HepG2 (cell line): ENCODE results near the gene HLF. TPM values are rescaled to one million over a fixed set of nuclear protein-coding genes. Genes with fewer than 3 reads are reported as not detected.
A peak's percentile ranks its signal among the peaks of the same experiment; 100 is the strongest.

Experiments used
- ATM ChIP-seq: fragments of 450-650 bp; IDR thresholded peaks from 2 replicates; pipeline ENCODE4 v1.7.1; 2017; ENCODE audit warnings: mild to moderate bottlenecking, borderline replicate concordance
- CEBPB ChIP-seq: IDR thresholded peaks from 2 replicates; pipeline ENCODE4 v1.6.1; 2011; ENCODE audit warnings: low read depth, low read length, improper control_type of control experiment, borderline replicate concordance
- HNRNPL ChIP-seq: fragments of 200-400 bp; formaldehyde crosslinking; IDR thresholded peaks from 2 replicates; pipeline ENCODE4 v1.6.1; 2017; ENCODE audit warnings: mild to moderate bottlenecking, low read depth, low read length
- KAT2B ChIP-seq: fragments of 150-350 bp; IDR thresholded peaks from 2 replicates; pipeline ENCODE4 v1.6.1; 2014; ENCODE audit warnings: low read depth, low read length, borderline replicate concordance
- MED1 ChIP-seq: sonication (generic); formaldehyde crosslinking; IDR thresholded peaks from 2 replicates; pipeline ENCODE4 v1.4.0; 2020; ENCODE audit warnings: missing genetic modification reagents
- NFIB ChIP-seq: sonication (generic); formaldehyde crosslinking; IDR thresholded peaks from 2 replicates; pipeline ENCODE4 v1.9.0; 2021; ENCODE audit warnings: missing genetic modification reagents, mild to moderate bottlenecking, borderline replicate concordance
- SRSF1 ChIP-seq: fragments of 200-400 bp; formaldehyde crosslinking; optimal IDR thresholded peaks from 2 replicates; pipeline ENCODE3; 2017; ENCODE audit warnings: mild to moderate bottlenecking, low read depth, low read length, moderate library complexity
- TARDBP ChIP-seq: sonication (generic); formaldehyde crosslinking; IDR thresholded peaks from 2 replicates; pipeline ENCODE4 v1.8.0; 2022; ENCODE audit warnings: mild to moderate bottlenecking, missing genetic modification reagents
- ZIK1 ChIP-seq: sonication (generic); formaldehyde crosslinking; IDR thresholded peaks from 2 replicates; pipeline ENCODE4 v1.5.0; 2020; ENCODE audit warnings: mild to moderate bottlenecking, low read depth, missing genetic modification reagents, borderline replicate concordance
- ZMYM3 ChIP-seq: sonication (generic); formaldehyde crosslinking; IDR thresholded peaks from 2 replicates; pipeline ENCODE4 v1.5.1; 2020; ENCODE audit warnings: mild to moderate bottlenecking, missing genetic modification reagents
- ZNF607 ChIP-seq: sonication (generic); formaldehyde crosslinking; IDR thresholded peaks from 2 replicates; pipeline ENCODE4 v1.5.1; 2020; ENCODE audit warnings: missing genetic modification reagents, mild to moderate bottlenecking, borderline replicate concordance
- polyA plus RNA-seq, 8 experiments: library from polyadenylated mRNA; depleted of rRNA in 3 of 8; stranded (reverse) in 7 of 8; unstranded in 1 of 8; fragments of >200 nt; fragmentation: Illumina TruSeq in 4 of 8; extraction: Trizol in 4 of 8; gene quantifications; 2 replicates each; pipeline versions ENCODE4 v1.2.1 to v1.2.3, GENCODE V29; 2011 to 2016; ENCODE audit warnings: low read depth in 4 of 8, missing spikeins in 1 of 8, mixed read lengths in 1 of 8; ENCODE audit not compliant: insufficient read depth in 1 of 8
- total RNA-seq, 5 experiments: library from RNA; depleted of rRNA; stranded (reverse); fragments of >200 nt; fragmentation: Illumina TruSeq; extraction: Trizol; gene quantifications; 2 replicates each; pipeline ENCODE4 v1.2.3, GENCODE V29; 2016; ENCODE audit warnings: low read depth in 1 of 5
- TF ChIP-seq, protein P1 (sequence below), 2 experiments: fragments of 450-650 bp in 1 of 2; sonication (generic) in 1 of 2; formaldehyde crosslinking in 1 of 2; IDR thresholded peaks; 2 replicates each; pipeline versions ENCODE4 v1.6.1 to v1.8.0; 2016 to 2022; ENCODE audit warnings: antibody characterized with exemption in 1 of 2, mild to moderate bottlenecking in 1 of 2, missing genetic modification reagents in 1 of 2
- TF ChIP-seq, protein P2 (sequence below): sonication (generic); formaldehyde crosslinking; IDR thresholded peaks from 2 replicates; pipeline ENCODE4 v1.5.0; 2020; ENCODE audit warnings: mild to moderate bottlenecking, missing genetic modification reagents
- TF ChIP-seq, protein P3 (sequence below): sonication (generic); formaldehyde crosslinking; IDR thresholded peaks from 2 replicates; pipeline ENCODE4 v1.4.0; 2020; ENCODE audit warnings: mild to moderate bottlenecking, missing genetic modification reagents

HLF gene
- total and polyA plus RNA-seq, 2 of the 13 experiments (the other 11 are each of a cell fraction or from before 2014, with no cell fraction given) = 202 to 346 TPM

DNA sequence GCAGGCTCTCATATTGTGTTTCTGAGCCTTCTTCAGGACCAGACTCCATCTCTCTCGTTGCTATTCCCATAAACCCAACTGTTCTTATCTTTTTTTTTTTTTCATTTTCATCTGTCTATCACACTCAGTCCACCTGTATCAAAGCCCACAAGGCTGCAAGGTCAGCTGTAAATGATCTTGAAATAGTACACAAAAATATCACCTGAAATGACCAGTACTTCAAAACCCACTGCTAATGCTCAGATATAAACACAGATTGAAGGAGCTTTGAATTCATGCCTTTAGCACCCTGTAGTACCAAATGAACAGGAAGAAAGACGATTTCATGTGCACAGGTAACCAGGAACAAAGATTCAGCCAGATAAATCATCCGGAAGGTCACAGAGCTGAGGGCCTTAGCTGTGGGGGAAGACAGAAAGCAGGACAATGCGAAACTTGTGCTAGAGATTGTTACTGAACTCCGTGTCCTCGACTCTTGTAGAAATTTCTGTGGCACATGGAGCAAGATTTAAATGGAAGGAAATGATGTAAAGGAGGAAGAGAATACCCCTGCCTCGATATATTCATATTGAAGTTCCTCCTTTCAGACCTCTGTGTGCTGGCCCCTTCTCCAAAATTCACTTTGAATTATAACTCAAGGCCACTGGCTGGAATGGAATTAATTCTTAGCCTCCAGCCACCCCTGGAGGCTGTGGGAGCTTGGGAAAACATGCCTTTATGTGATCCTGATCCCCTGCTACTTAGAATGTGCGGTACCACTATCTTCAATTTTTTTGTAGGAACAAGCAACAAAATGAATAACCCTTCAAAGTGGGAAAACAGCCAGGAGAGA, 4.1 kb downstream of the HLF start (continued):
- TF ChIP-seq, protein P1, sequence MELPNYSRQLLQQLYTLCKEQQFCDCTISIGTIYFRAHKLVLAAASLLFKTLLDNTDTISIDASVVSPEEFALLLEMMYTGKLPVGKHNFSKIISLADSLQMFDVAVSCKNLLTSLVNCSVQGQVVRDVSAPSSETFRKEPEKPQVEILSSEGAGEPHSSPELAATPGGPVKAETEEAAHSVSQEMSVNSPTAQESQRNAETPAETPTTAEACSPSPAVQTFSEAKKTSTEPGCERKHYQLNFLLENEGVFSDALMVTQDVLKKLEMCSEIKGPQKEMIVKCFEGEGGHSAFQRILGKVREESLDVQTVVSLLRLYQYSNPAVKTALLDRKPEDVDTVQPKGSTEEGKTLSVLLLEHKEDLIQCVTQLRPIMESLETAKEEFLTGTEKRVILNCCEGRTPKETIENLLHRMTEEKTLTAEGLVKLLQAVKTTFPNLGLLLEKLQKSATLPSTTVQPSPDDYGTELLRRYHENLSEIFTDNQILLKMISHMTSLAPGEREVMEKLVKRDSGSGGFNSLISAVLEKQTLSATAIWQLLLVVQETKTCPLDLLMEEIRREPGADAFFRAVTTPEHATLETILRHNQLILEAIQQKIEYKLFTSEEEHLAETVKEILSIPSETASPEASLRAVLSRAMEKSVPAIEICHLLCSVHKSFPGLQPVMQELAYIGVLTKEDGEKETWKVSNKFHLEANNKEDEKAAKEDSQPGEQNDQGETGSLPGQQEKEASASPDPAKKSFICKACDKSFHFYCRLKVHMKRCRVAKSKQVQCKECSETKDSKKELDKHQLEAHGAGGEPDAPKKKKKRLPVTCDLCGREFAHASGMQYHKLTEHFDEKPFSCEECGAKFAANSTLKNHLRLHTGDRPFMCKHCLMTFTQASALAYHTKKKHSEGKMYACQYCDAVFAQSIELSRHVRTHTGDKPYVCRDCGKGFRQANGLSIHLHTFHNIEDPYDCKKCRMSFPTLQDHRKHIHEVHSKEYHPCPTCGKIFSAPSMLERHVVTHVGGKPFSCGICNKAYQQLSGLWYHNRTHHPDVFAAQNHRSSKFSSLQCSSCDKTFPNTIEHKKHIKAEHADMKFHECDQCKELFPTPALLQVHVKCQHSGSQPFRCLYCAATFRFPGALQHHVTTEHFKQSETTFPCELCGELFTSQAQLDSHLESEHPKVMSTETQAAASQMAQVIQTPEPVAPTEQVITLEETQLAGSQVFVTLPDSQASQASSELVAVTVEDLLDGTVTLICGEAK (IDR thresholded peaks at IDR 0.05) = no peak
- TF ChIP-seq, protein P1 (CRISPR knock-in tag; IDR thresholded peaks at IDR 0.05) = no peak
- no peak for TF ChIP-seq KAT2B
- no peak for TF ChIP-seq ZMYM3 (CRISPR knock-in tag)
- no peak for TF ChIP-seq SRSF1
- TF ChIP-seq TARDBP (CRISPR knock-in tag) = no peak
- no peak for TF ChIP-seq NFIB (CRISPR knock-in tag)
- TF ChIP-seq, protein P2, sequence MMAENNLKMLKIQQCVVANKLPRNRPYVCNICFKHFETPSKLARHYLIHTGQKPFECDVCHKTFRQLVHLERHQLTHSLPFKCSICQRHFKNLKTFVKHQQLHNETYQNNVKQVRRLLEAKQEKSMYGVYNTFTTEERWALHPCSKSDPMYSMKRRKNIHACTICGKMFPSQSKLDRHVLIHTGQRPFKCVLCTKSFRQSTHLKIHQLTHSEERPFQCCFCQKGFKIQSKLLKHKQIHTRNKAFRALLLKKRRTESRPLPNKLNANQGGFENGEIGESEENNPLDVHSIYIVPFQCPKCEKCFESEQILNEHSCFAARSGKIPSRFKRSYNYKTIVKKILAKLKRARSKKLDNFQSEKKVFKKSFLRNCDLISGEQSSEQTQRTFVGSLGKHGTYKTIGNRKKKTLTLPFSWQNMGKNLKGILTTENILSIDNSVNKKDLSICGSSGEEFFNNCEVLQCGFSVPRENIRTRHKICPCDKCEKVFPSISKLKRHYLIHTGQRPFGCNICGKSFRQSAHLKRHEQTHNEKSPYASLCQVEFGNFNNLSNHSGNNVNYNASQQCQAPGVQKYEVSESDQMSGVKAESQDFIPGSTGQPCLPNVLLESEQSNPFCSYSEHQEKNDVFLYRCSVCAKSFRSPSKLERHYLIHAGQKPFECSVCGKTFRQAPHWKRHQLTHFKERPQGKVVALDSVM (CRISPR knock-in tag) = no peak
- no peak for TF ChIP-seq ZIK1 (CRISPR knock-in tag)
- TF ChIP-seq, protein P3, sequence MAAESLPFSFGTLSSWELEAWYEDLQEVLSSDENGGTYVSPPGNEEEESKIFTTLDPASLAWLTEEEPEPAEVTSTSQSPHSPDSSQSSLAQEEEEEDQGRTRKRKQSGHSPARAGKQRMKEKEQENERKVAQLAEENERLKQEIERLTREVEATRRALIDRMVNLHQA (CRISPR knock-in tag) = no peak
- no peak for TF ChIP-seq ATM
- no peak for TF ChIP-seq ZNF607 (CRISPR knock-in tag)
- TF ChIP-seq MED1 = peak; percentile 15; the same call in 1 of the 2 replicates
- no peak for TF ChIP-seq CEBPB
- TF ChIP-seq HNRNPL = 0 out of 2 replicates have a peak, but pooled peaks have one; percentile 5
